HT1080 (cell line): ENCODE measurements around the gene RYR1. TPM values are rescaled to one million over a fixed set of nuclear protein-coding genes. Genes with fewer than 3 reads are reported as not detected.

ENCODE experiments used
- total RNA-seq: library from RNA; depleted of rRNA; stranded (reverse); fragments of >200 nt; shearing (Covaris generic); gene quantifications from 2 replicates; pipeline ENCODE4 v1.2.3, GENCODE V29; 2014; rRNA removed

RYR1 gene
- total RNA-seq, 1 experiment from 2014 or later = not detected

Other genes starting within 250 kb of the RYR1 start
- gene DPF1, start 209.5 kb upstream of the RYR1 start, total RNA-seq = 9.1 and 9.5 TPM in 2 replicates
- not detected in 2 replicates for gene PPP1R14A, start 177.3 kb upstream of the RYR1 start, total RNA-seq
- gene SPINT2, start 169.1 kb upstream of the RYR1 start, total RNA-seq = 0.21 and 0.27 TPM in 2 replicates
- gene C19orf33, start 129.4 kb upstream of the RYR1 start, total RNA-seq = 51.9 and 85.9 TPM in 2 replicates
- 120 and 122 TPM in 2 replicates for gene YIF1B, start 117.7 kb upstream of the RYR1 start, total RNA-seq
- gene KCNK6, start 113.8 kb upstream of the RYR1 start, total RNA-seq = 0.94 and 1.9 TPM in 2 replicates
- gene CATSPERG, start 97.9 kb upstream of the RYR1 start, total RNA-seq = 0.55 and 0.73 TPM in 2 replicates
- gene PSMD8, start 59.1 kb upstream of the RYR1 start, total RNA-seq = 410 and 485 TPM in 2 replicates
- gene GGN, start 45.7 kb upstream of the RYR1 start, total RNA-seq = 0.60 and 1.0 TPM in 2 replicates
- 6.6 and 11.0 TPM in 2 replicates for gene SPRED3, start 45.0 kb upstream of the RYR1 start, total RNA-seq
- 14.3 and 16.2 TPM in 2 replicates for gene FAM98C, start 30.6 kb upstream of the RYR1 start, total RNA-seq
- not detected in 2 replicates for gene RASGRP4, start 7.5 kb upstream of the RYR1 start, total RNA-seq
- gene MAP4K1, start 184.3 kb downstream of the RYR1 start, total RNA-seq = 0.20 and 0.24 TPM in 2 replicates
- 564 and 651 TPM in 2 replicates for gene EIF3K, start 185.5 kb downstream of the RYR1 start, total RNA-seq
- 446 and 615 TPM in 2 replicates for gene ACTN4, start 214.0 kb downstream of the RYR1 start, total RNA-seq